OCI-LY7 (cell line): ENCODE data around the gene ZNF382. TPM values are rescaled to one million over a fixed set of nuclear protein-coding genes. Genes with fewer than 3 reads are reported as not detected.

Experiments
- BruUV-seq: library from RNA; stranded (reverse); fragments of 400-500 nt; replicated peaks from 2 replicates; lab custom pipeline; 2021; lab: Mats Ljungman, UMichigan
- CTCF ChIA-PET: fragments of 300-600 bp; sonication (Branson Sonifier 250); formaldehyde crosslinking; loops from one replicate; lab custom pipeline; 2022; ENCODE audit warnings: antibody characterized with exemption; ENCODE audit not compliant: unreplicated experiment; lab: Charles Lee
- POLR2A ChIA-PET: fragments of 300-600 bp; sonication (Branson Sonifier 250); formaldehyde crosslinking; loops from one replicate; lab custom pipeline; 2022; ENCODE audit warnings: antibody characterized with exemption; lab: Charles Lee
- DNase-seq: peaks from one replicate; pipeline ENCODE4 v3.0.0-alpha.2; 2015; ENCODE audit warnings: low spot score
- H2AFZ ChIP-seq: fragments of 200-600 bp; sonication (generic), shearing (Covaris generic); 2 replicates; pipeline ENCODE4 v1.6.1; 2014; ENCODE audit warnings: mild to moderate bottlenecking, antibody characterized with exemption, low read length, moderate library complexity
- H3K27ac ChIP-seq: fragments of 200-600 bp; sonication (generic); 2 replicates; pipeline ENCODE4 v1.5.1; 2014; ENCODE audit warnings: mixed run types, low read depth, mild to moderate bottlenecking, moderate library complexity, low read length, inconsistent platforms; ENCODE audit not compliant: poor library complexity, severe bottlenecking
- H3K36me3 ChIP-seq: fragments of 200-600 bp; sonication (generic); 2 replicates; pipeline ENCODE4 v1.6.1; 2014; ENCODE audit warnings: mild to moderate bottlenecking, antibody characterized with exemption, low read length, moderate library complexity, mixed read lengths; ENCODE audit not compliant: insufficient read depth
- H3K4me1 ChIP-seq: fragments of 200-600 bp; sonication (generic); 2 replicates; pipeline ENCODE4 v1.5.1; 2014; ENCODE audit warnings: mild to moderate bottlenecking, low read length; ENCODE audit not compliant: insufficient read depth, poor library complexity, severe bottlenecking
- H3K4me2 ChIP-seq: fragments of 200-600 bp; sonication (generic); 2 replicates; pipeline ENCODE4 v1.6.1; 2014; ENCODE audit warnings: mild to moderate bottlenecking, low read length
- H3K4me3 ChIP-seq: fragments of 200-600 bp; sonication (generic); 2 replicates; pipeline ENCODE4 v1.5.1; 2014; ENCODE audit warnings: mild to moderate bottlenecking, low read depth, low read length; ENCODE audit not compliant: poor library complexity, severe bottlenecking
- H3K79me2 ChIP-seq: fragments of 200-600 bp; sonication (generic); 2 replicates; pipeline ENCODE4 v1.6.1; 2016; ENCODE audit warnings: low read depth, mild to moderate bottlenecking, low read length, moderate library complexity, mixed read lengths; ENCODE audit not compliant: insufficient read depth
- H3K9me2 ChIP-seq: fragments of 200-600 bp; sonication (generic); 2 replicates; pipeline ENCODE4 v1.6.1; 2016; ENCODE audit warnings: mild to moderate bottlenecking, low read length, mixed read lengths; ENCODE audit not compliant: insufficient read depth
- H3K9me3 ChIP-seq: fragments of 200-600 bp; sonication (generic); 2 replicates; pipeline ENCODE4 v1.6.1; 2014; ENCODE audit warnings: mild to moderate bottlenecking, mixed run types, low read length, mixed read lengths
- H4K20me1 ChIP-seq: fragments of 200-600 bp; sonication (generic); 2 replicates; pipeline ENCODE4 v1.6.1; 2014; ENCODE audit warnings: mild to moderate bottlenecking, antibody characterized with exemption, low read length, moderate library complexity, mixed read lengths; ENCODE audit not compliant: insufficient read depth
- CTCF ChIP-seq: fragments of 200-600 bp; sonication (generic); conservative IDR thresholded peaks from 2 replicates; pipeline ENCODE4 v1.5.1; 2014; ENCODE audit warnings: mild to moderate bottlenecking, antibody characterized with exemption, low read length, moderate library complexity, mixed read lengths
- EZH2phosphoT487 ChIP-seq: fragments of 200-600 bp; sonication (generic); IDR thresholded peaks from 2 replicates; pipeline ENCODE4 v1.6.1; 2018; ENCODE audit warnings: low read depth, borderline replicate concordance, mild to moderate bottlenecking, mixed run types, antibody characterized with exemption, low read length, moderate library complexity, mixed read lengths
- intact Hi-C: fragments of 100-400 bp; cut with micrococcal nuclease; formaldehyde crosslinking; loops from one replicate; pipeline ENCODE4 v1.10.0; 2022; ENCODE audit not compliant: unreplicated experiment
- total RNA-seq, 2 experiments: library from RNA; depleted of rRNA in 1 of 2; stranded (reverse); fragments of >200 nt in 1 of 2; shearing (Covaris generic) in 1 of 2; gene quantifications; 2 replicates each; pipeline ENCODE4 v1.2.3, GENCODE V29; 2014 to 2022

The ZNF382 gene
- total RNA-seq, 2 experiments from 2014 or later, result 2.1 TPM

- no peak overlapping the region for H2AFZ ChIP-seq
- H3K27ac ChIP-seq, result no peak overlapping the region
- H3K79me2 ChIP-seq, result no peaks in the 10 kb centered on the region
- ChIA-PET CTCF (no interaction called here), POLR2A (no interaction called here)
- H3K9me3 ChIP-seq, result peaks cover 5% of the 10 kb centered on the region; the same call in 1 of the 2 replicates
- no peak for TF ChIP-seq CTCF
- TF ChIP-seq EZH2phosphoT487, result no peak
- H3K4me1 ChIP-seq, result no peaks in the 10 kb centered on the region
- H4K20me1 ChIP-seq, result no peaks in the 10 kb centered on the region
- peaks cover 8% of the 10 kb centered on the region for H3K36me3 ChIP-seq
- H3K4me3 ChIP-seq, result no peak overlapping the region
- intact Hi-C loops, result no loop called here
- DNase-seq, result no peak
- BruUV-seq, result no TSS peak
- no peaks in the 10 kb centered on the region for H3K9me2 ChIP-seq
- no peak overlapping the region for H3K4me2 ChIP-seq
These were observed 67.3 kb downstream of the ZNF382 start for GRCh38 chr19:36672368-36672767.

- peaks cover 5% of the 10 kb centered on the region; the same call in 1 of the 2 replicates for H3K9me3 ChIP-seq
- H4K20me1 ChIP-seq, result no peaks in the 10 kb centered on the region
- no peaks in the 10 kb centered on the region for H3K79me2 ChIP-seq
- ChIA-PET POLR2A (interaction anchor here (0.6 to 1.2 kb wide), 2 partner anchors 176 to 246 kb away, joined by 3 read pairs; no protein-coding TSS in a partner anchor), CTCF (no interaction called here)
- H3K9me2 ChIP-seq, result no peaks in the 10 kb centered on the region
- no peak overlapping the region for H2AFZ ChIP-seq
- DNase-seq, result no peak
- no peak overlapping the region for H3K4me3 ChIP-seq
- no peak for TF ChIP-seq CTCF
- no peak for TF ChIP-seq EZH2phosphoT487
- H3K27ac ChIP-seq, result no peak overlapping the region
- no peaks in the 10 kb centered on the region for H3K4me1 ChIP-seq
- H3K4me2 ChIP-seq, result no peak overlapping the region
- H3K36me3 ChIP-seq, result peaks cover 14% of the 10 kb centered on the region
- intact Hi-C loops, result no loop called here
- BruUV-seq, result no TSS peak
These were observed 69.1 kb downstream of the ZNF382 start for GRCh38 chr19:36674201-36674600.

- TF ChIP-seq EZH2phosphoT487, result no peak
- TF ChIP-seq CTCF, result no peak
- Histone ChIP-seq H3K4me1 (no peaks in the 10 kb centered on the region), H3K36me3 (peaks cover 28% of the 10 kb centered on the region), H3K9me2 (no peaks in the 10 kb centered on the region), H3K79me2 (no peaks in the 10 kb centered on the region), H3K9me3 (peaks cover 12% of the 10 kb centered on the region; the same call in 1 of the 2 replicates), H2AFZ (no peak overlapping the region), H3K4me2 (no peak overlapping the region), H3K27ac (no peak overlapping the region), H3K4me3 (no peak overlapping the region), H4K20me1 (no peaks in the 10 kb centered on the region)
- intact Hi-C loops, result no loop called here
- ChIA-PET POLR2A (interaction anchor here (0.7 kb wide), 1 partner anchor 23 kb away, joined by 3 read pairs; no protein-coding TSS in a partner anchor), CTCF (no interaction called here)
- DNase-seq, result no peak
- BruUV-seq, result no TSS peak
These were observed 74.3 kb downstream of the ZNF382 start for GRCh38 chr19:36679455-36679854.
